Stimulated activated effector memory CD8-positive, alpha-beta T cell treated with anti-CD3 and anti-CD28 coated beads, Interleukin-12 subunit alpha, Interleukin-12 subunit beta, amount 100 ng/mL, for 72 hours (primary cell): ENCODE data around the gene HSPA5.
A peak's percentile ranks its signal among the peaks of the same experiment; 100 is the strongest.
"Not testable (repeated sequence)": the region's sequence is repeated elsewhere in the genome, so short reads cannot be mapped to it uniquely, and the experiment has no call there.

ENCODE experiments used
- ATAC-seq: fragments of 150-1000 bp; cut with Tn5 transposase; 2 replicates; pipeline ENCODE4 v1.10.0; 2021
- DNase-seq, 2 donors: peaks; one replicate each; pipeline ENCODE4 v3.0.0; 2021 to 2022; ENCODE audit warnings: low spot score in 2 of 2
- H3K27ac Mint-ChIP-seq: one replicate; pipeline ENCODE4 v1.8.0; 2022; ENCODE audit warnings: mild to moderate bottlenecking, mixed read lengths
- H3K36me3 Mint-ChIP-seq: one replicate; pipeline ENCODE4 v1.8.0; 2022; ENCODE audit warnings: mild to moderate bottlenecking, mixed read lengths
- H3K4me1 Mint-ChIP-seq: one replicate; pipeline ENCODE4 v1.8.0; 2022; ENCODE audit warnings: mixed read lengths
- H3K4me3 Mint-ChIP-seq: one replicate; pipeline ENCODE4 v1.8.0; 2022; ENCODE audit warnings: mild to moderate bottlenecking, mixed read lengths
- H3K9me3 Mint-ChIP-seq: one replicate; pipeline ENCODE4 v1.8.0; 2022; ENCODE audit warnings: mixed read lengths

The HSPA5 gene

DNA sequence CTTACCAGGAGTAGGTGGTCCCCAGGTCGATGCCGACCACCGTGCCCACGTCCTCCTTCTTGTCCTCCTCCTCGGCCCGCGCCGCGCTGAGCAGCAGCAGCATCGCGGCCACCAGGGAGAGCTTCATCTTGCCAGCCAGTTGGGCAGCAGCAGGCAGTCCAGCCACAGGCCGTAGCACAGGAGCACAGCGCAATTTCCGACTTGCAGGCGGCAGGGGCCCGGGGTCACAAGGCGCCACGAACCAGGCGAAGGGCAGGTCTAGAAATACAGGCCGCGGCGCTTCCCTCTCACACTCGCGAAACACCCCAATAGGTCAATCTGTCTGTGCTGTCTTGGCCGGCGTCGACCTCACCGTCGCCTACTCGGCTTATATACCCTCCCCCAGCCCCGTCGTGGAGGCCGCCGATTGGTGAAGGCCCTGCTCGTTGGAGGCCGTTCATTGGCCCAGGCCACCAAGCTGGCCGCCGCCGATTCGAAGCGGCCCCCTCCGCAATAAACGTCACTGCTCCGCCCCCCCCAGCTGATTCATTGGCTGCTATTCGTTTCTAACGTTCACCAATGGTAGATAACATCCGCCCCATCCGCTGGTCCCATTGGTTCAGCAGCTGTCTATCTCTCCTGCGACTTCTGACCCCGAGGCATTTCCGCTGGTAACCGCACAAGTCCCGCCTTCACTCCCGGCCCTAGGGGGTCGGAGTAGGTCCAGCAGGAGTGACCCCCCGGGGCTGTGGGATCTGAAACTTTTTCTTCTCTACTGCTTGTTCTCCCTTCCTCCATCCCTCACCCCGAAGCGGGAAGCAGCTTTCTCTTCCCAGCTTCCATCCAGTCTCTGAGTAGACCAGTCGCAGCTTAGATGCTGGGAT is at the start of gene HSPA5:
TSS of gene HSPA5 (minus strand) at position 344 of the 863 bp plus-strand sequence. CDS start at position 127, 217 bp downstream.
- peaks cover 61% of the 10 kb centered on the region for H3K36me3 Mint-ChIP-seq
- peak within 1 kb of the TSS; percentile 85 for H3K4me3 Mint-ChIP-seq
- H3K9me3 Mint-ChIP-seq, result no peaks in the 10 kb centered on the region
- ATAC-seq (peak; percentile 94), DNase-seq (peak; percentile 95 to 99)
- peak within 1 kb of the TSS; percentile 100 for H3K27ac Mint-ChIP-seq
- H3K4me1 Mint-ChIP-seq, result peaks cover 54% of the 10 kb centered on the region

DNA sequence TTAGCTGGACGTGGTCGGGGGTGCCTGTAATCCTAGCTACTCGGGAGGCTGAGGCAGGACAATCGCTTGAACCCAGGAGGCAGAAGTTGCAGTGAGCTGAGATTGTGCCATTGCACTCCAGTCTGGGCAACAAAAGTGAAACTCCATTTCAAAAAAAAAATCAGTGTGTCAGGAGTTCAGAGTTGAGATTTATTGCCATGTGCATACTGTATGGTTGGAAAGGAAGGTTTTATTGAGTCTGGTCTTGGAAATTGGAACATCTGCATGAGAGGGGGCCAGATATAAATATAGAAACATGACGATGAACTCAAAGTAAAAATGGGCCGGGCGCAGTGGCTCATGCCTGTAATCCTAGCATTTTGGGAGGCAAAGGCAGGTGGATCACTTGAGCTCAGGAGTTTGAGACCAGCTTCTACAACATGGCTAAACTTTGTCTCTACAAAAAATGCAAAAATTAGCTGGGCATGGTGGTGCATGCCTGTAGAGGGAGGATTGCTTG is 45.8 kb upstream of the HSPA5 start:
- H3K4me3 Mint-ChIP-seq, H3K36me3 Mint-ChIP-seq, H3K4me1 Mint-ChIP-seq, H3K9me3 Mint-ChIP-seq, H3K27ac Mint-ChIP-seq, DNase-seq, ATAC-seq: not testable (repeated sequence)

DNA sequence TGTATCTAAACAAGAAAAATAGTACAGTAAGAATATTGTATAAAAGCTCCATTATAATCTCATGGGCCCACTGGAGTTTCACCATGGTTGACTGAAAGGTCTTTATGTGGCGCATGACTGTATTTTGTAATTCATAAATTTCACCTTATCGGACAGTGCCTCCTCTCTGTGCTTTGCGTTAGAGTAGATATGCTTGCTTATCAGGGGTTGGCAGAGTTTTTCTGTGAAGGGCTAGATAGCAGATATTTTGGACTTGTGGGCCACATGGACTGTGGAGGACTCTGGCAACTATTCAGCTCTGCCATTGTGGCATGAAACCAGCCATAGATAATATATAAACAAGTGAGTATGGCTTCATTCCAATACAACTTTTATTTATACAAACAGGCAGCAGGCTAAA is 43.7 kb upstream of the HSPA5 start:
- Mint-ChIP-seq H3K4me1 (no peaks in the 10 kb centered on the region), H3K36me3 (peaks cover 18% of the 10 kb centered on the region), H3K4me3 (no peak overlapping the region), H3K27ac (no peak overlapping the region), H3K9me3 (no peaks in the 10 kb centered on the region)
- no peak for ATAC-seq
- no peak for DNase-seq

DNA sequence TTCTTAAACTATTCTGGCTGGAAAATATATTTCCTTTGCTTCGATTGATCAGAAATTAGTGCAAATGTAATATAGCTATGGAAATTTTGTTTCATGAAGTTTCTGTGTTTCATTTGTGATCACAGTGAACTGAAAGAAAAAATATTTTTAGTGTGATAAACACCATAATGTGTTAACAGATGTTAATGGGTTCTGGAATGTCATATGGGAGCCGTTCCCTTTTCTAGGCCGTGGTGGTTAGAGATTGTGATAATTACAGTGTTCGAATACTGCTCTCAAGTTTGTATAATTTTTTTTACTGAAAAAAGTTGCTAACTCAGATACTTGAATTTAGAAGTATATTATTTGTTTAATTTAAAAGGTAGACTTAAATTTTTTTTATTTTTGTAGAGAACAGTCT is 39.8 kb upstream of the HSPA5 start:
- no peak for ATAC-seq
- no peak overlapping the region for H3K27ac Mint-ChIP-seq
- H3K4me3 Mint-ChIP-seq, result no peak overlapping the region
- H3K4me1 Mint-ChIP-seq, result no peaks in the 10 kb centered on the region
- DNase-seq, result no peak
- H3K36me3 Mint-ChIP-seq, result peaks cover 32% of the 10 kb centered on the region
- no peaks in the 10 kb centered on the region for H3K9me3 Mint-ChIP-seq

DNA sequence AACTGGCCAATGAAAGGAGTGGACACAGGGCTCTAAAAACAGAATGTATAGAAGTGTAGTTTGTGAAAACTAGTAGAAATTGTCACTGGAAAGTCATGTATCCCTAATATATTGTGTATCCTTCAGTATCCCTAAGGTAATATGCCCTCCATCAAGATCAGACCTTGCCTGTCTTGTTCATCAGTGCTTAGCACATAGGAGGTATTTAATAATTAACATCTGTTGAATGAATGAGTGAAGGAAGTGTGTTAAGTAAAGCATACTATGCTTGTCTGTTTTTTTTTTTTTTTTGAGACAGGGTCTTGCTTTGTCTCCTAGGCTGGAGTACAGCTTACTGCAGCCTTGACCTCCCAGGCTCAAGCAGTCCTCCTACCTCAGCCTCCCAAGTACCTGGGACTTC is 36.3 kb upstream of the HSPA5 start:
- peaks cover 11% of the 10 kb centered on the region for H3K4me1 Mint-ChIP-seq
- no peaks in the 10 kb centered on the region for H3K9me3 Mint-ChIP-seq
- DNase-seq, result no peak
- H3K36me3 Mint-ChIP-seq, result peaks cover 34% of the 10 kb centered on the region
- ATAC-seq, result no peak
- no peak overlapping the region for H3K4me3 Mint-ChIP-seq
- no peak overlapping the region for H3K27ac Mint-ChIP-seq

DNA sequence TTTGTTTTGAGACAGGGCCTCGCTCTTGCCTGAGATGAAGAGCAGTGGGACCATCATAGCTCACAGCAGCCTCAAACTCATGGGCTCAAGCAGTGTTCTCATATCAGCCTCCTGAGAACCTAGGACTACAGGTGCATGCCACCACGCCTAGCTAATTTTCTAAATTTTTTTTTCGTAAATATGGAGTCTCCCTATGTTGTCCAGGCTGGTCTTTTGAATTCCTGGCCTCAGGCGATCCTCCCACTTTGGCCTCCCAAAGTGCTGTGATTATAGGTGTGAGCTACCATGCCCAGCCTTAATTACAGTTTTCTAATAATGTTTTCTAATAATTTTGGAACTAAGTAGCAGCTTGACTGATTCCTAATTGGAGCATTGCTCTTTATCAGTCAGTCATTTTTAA is 35.6 kb upstream of the HSPA5 start:
- no peak overlapping the region for H3K27ac Mint-ChIP-seq
- no peak for DNase-seq
- H3K4me1 Mint-ChIP-seq, result peaks cover 11% of the 10 kb centered on the region
- ATAC-seq, result no peak
- H3K9me3 Mint-ChIP-seq, result no peaks in the 10 kb centered on the region
- no peak overlapping the region for H3K4me3 Mint-ChIP-seq
- peaks cover 40% of the 10 kb centered on the region for H3K36me3 Mint-ChIP-seq

DNA sequence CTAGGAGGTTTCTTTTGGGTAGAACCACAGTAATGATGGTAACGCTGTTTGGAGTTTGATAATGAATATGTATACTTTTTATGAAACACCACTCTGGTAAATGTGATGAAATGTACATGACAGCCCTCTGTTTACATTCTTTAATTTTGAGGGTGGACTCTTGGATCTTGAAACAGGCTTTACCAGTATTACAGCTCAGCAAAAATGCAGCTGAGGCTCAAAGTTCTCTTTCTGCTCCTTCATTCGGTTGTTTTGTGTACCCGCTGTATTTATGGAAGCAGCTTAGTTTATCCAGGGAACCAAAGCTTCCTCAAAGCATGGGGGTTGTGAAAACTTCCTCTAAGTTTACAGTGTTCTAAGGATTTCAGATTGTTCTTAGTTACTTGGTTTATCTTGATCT is 31.6 kb upstream of the HSPA5 start:
- Mint-ChIP-seq H3K4me3 (no peak overlapping the region), H3K4me1 (peaks cover 20% of the 10 kb centered on the region), H3K36me3 (peaks cover 57% of the 10 kb centered on the region), H3K9me3 (no peaks in the 10 kb centered on the region), H3K27ac (no peak overlapping the region)
- no peak for ATAC-seq
- no peak for DNase-seq

DNA sequence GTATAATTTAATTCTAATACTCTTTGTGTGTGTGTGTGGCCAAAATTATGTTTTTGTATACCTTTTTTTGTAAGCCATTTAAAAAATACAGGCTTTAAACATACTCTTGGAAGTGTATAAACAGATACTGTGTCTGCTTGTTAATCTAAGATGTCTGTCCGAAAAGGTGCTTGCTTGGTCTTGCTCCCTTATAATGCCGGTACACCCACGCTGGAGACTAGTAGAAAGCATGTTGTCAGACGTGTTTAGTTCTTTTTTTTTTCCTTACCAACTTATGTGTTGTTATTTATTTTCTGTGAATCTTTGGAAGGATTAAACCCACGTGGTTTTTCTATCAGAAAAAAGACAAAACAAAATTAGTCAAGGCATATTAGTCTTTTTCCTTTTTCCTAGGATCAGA is 29.9 kb upstream of the HSPA5 start:
- Mint-ChIP-seq H3K4me1 (peaks cover 20% of the 10 kb centered on the region), H3K4me3 (no peak overlapping the region), H3K36me3 (peaks cover 71% of the 10 kb centered on the region), H3K9me3 (no peaks in the 10 kb centered on the region), H3K27ac (no peak overlapping the region)
- ATAC-seq, result no peak
- no peak for DNase-seq

DNA sequence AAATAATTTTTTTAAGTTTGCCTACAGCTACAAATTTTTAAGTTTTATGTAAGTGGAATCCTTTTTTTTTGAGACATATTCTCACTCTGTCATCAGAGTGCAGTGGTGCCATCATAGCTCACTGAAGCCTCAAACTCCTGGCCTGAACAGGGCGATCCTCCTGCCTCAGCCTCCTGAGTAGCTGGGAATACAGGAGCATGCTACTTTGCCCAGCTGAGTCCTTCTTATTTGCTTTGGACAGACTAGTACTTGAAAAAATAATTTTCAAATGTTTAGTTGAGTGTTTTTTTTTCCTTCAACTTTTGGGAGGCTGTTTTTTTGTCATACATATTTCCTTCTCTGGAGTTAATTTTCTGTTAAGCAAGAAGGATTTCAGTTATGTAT is 27.9 kb upstream of the HSPA5 start:
- Mint-ChIP-seq H3K9me3 (no peaks in the 10 kb centered on the region), H3K4me1 (peaks cover 31% of the 10 kb centered on the region), H3K27ac (peak overlapping the region; percentile 64), H3K36me3 (peaks cover 91% of the 10 kb centered on the region), H3K4me3 (no peak overlapping the region)
- DNase-seq, result no peak
- ATAC-seq, result no peak

DNA sequence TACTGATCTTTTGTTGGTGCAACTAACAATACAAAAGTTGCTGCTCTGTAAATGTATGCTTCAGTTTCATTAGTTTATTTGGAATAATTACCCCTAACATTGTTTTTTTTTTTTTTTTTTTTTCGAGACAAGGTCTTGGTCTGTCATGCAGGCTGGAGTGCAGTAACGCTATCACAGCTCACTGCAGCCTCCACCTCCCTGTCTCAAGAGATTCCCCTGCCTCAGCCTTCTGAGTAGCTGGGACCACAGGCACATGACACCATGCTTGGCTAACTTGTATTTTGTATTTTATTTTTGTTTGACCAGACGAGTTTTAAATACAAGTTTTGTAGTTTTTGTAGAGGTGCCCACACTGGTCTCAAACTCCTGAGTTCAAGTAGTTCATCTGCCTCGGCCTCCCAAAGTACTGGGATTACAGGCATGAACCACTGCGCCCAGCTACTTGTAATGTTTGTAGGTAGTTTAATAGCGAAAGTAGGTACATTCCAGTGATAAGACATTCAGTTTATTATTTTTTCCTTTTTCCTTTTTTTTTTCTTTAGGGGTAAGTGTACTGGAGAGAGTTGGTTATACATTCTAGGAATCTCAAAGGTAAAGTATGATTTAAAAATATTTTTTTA is 27.4 kb upstream of the HSPA5 start:
- H3K4me3 Mint-ChIP-seq, result no peak overlapping the region
- H3K36me3 Mint-ChIP-seq, result peaks cover 95% of the 10 kb centered on the region
- H3K27ac Mint-ChIP-seq, result peak overlapping the region; percentile 64
- peaks cover 36% of the 10 kb centered on the region for H3K4me1 Mint-ChIP-seq
- DNase-seq (no peak), ATAC-seq (no peak)
- no peaks in the 10 kb centered on the region for H3K9me3 Mint-ChIP-seq

DNA sequence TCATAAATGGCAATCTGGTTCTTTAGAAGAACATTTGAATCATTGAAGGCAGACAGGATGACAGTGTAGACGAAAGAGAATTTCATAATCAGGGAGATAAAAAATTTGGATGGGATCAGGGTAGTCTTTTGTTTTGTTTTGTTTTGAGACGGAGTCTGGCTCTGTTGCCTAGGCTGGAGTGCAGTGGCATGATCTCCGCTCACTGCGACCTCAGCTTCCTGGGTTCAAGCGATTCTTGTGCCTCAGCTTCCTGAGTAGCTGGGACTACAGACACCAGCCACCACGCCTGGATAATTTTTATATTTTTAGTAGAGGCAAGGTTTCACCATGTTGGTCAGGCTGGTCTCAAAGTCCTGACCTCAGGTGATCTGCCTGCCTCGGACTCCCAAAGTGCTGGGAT is 22.9 kb upstream of the HSPA5 start:
- Mint-ChIP-seq H3K27ac (peak overlapping the region; percentile 57), H3K4me1 (peaks cover 46% of the 10 kb centered on the region), H3K4me3 (peak overlapping the region; percentile 96), H3K36me3 (peaks cover 63% of the 10 kb centered on the region)
- DNase-seq, H3K9me3 Mint-ChIP-seq, ATAC-seq: not testable (repeated sequence)

DNA sequence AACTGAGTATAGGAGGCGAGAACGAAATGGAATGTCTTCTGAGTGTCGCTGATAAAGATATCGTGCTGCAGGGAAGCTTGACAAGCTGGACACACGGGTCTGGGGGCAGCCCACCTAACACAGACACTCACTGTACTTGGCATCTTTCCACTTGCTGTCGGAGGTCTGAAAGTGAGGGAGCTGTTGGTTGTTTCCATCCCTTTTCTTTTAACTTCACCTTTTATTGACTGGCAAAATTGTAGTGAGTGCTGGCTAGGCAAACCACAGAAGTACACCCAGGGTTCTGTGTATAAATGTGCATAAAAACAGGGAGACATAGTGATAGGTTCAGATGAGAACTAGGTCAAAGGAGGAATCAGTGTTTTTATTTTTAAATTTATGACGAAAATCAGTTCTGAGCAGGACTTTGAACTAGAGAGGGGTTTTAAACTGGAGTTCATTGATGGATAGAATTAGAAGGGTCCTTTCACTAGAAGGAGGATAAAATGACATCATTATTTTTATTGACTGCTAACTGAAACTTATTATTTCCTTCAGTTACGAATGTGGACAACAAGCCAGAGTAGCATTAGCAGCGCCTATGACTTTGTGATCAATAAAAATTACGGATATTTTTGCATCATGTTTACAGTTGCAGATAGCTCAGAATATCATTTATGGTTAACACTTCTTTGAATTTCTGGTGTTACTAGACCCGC is 21.3 kb upstream of the HSPA5 start:
- Mint-ChIP-seq H3K4me1 (peaks cover 38% of the 10 kb centered on the region), H3K9me3 (no peaks in the 10 kb centered on the region), H3K27ac (peak overlapping the region; percentile 94), H3K4me3 (peak overlapping the region; percentile 96), H3K36me3 (peaks cover 51% of the 10 kb centered on the region)
- no peak for DNase-seq
- peak; percentile 1 for ATAC-seq

DNA sequence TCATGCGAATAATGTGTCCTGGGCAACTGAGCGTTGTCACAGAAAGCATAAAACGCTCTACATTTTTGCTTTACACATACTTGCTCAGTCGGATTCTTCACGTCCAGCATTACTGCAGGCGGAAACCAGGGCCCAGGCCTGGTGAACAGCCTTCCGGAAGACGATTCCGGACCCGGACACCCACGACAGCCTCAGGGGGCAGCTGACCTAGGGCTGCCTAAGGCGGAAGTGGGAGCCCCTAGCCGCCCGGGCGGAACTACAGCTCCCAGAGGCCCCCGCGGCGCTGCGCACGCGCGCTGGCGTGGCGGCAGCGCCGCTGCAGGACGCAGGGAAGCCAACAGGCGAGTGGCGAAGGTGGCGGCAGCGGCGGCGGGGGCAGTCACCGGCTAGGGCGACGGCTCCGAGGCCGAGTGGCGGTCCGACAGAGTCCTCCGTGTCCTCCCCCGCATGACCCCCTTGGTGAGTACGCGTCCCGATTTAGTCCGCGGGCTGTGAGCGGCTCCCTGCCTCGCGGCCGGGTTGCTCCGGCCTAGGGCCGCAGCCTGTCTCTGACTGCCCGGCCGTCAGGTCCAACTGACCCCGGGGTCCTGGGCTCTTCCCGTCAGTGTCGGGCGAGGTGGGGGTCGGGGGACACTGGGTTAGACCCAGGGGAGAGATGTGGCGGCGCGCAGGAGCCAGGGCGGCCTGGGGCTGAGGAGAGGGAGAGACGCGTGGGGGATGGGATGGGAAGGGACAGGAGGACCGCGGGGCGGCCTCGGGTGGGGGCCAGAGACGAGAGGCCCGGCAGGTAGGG is 20.6 kb upstream of the HSPA5 start, which contains the start of gene GAPVD1:
TSS of gene GAPVD1 (plus strand) at position 326 of the 793 bp plus-strand sequence. CDS start 37,096 bp downstream, outside the sequence.
- Mint-ChIP-seq H3K36me3 (peaks cover 44% of the 10 kb centered on the region), H3K4me1 (peaks cover 38% of the 10 kb centered on the region), H3K27ac (peak within 1 kb of the TSS; percentile 94), H3K9me3 (no peaks in the 10 kb centered on the region), H3K4me3 (peak within 1 kb of the TSS; percentile 96)
- ATAC-seq (peak; percentile 99), DNase-seq (peak; percentile 84 to 92)

DNA sequence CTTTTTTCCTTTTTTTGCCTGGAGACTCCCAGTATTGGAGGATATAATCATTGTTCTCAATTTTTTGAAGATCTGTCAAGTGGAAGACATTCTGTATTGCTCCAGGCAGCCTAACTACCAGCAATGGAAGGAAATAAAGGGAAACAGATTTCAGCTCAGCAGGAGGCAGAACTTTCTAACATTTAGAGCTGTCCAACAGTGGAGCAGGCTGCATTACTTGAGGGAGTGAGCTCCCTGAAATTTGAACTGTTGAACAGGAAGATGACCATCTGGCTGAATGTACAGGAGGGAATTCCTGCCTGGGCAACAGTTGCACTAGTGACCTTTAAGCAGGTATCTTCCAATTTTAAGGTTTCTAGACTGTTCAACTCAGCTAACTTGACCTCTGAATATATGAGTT is 19.4 kb upstream of the HSPA5 start:
- ATAC-seq, result no peak
- Mint-ChIP-seq H3K4me1 (peaks cover 38% of the 10 kb centered on the region), H3K4me3 (peak overlapping the region; percentile 96), H3K36me3 (peaks cover 33% of the 10 kb centered on the region), H3K27ac (peak overlapping the region; percentile 94), H3K9me3 (no peaks in the 10 kb centered on the region)
- DNase-seq, result no peak
